ENCODE data around the gene G6PC3.
"Not testable (repeated sequence)": the region's sequence is repeated elsewhere in the genome, so short reads cannot be mapped to it uniquely, and the experiment has no call there.

Gene G6PC3

GRCh38 chr17:44110011-44110686 lies 39.6 kb downstream of the G6PC3 start:
- DNase-seq: no peak

GRCh38 chr17:44110823-44111633 lies 40.5 kb downstream of the G6PC3 start:
- peak; percentile 95 for DNase-seq

- no peak for DNase-seq
Measured at GRCh38 chr17:44111777-44112176, 41.2 kb downstream of the G6PC3 start.

- no peak for DNase-seq
Measured at GRCh38 chr17:44112284-44113280, 42.0 kb downstream of the G6PC3 start.

DNA sequence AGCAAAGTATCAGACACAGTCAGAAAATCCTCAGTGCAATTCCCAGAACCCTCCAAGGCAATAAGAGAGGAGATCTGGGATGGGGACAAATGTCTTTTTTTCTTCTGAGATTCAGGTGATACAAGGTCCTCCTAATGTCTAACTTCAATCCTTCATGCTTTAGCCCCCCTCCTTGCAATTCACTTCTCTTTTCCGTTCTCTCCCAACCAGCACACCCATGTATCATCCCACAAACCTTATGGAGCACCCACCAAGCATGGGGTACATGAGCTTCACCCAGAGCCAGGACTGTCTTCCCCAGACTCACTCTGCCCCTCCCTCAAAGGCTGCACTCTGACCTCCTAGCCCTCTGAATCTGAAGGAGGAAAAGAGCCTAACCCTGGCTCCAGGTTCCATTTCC lies 42.8 kb downstream of the G6PC3 start:
- DNase-seq: no peak

DNA sequence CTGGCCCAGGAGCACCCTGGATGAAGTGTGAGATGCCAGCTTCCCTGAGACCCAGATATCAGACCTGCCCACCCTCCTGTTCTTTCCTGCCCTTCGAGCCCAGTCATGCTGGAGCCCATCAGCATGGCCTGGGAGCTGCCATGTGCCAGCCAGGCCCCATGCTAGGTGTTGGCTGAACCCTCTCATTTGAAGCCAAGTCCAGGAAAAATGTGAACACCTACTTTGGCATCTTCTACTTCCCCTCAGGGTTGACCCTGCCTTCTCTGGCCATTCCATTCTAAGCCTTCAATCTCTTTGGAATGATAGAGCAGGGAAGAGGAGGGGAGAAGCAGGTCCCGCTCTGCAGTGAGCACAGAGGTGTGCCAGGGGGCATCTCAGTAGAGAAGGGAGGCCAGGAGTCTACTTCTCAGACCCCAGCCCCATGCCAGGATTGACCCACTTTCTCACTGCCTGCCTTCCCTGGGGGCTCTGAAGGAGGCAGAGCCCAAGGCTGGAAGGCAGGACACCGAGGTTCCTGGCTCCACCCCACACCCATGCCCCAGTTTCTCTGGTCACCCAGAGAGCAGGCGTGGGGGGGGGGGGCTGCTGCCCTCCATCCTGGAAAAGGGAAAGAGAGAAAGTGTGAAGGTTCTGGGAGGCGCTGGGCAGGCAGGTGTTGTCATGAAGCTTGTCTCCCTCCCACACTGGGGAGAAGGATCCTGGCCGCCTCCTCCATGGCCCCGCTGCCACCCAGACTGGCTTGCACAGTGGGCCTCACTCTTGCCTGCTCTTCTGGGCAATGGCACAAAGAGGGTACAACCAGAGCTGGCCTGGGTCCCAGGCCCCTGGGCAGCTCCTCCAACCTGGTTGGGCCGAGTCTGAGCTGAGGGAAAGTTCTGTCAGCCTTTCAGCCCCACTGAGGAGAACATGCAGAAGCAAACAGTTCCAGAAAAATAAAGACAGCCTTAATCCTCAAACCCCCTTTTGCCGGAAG lies 43.6 kb downstream of the G6PC3 start:
- DNase-seq: no peak

- no peak for DNase-seq
Measured at GRCh38 chr17:44115585-44116415, 45.3 kb downstream of the G6PC3 start.

DNA sequence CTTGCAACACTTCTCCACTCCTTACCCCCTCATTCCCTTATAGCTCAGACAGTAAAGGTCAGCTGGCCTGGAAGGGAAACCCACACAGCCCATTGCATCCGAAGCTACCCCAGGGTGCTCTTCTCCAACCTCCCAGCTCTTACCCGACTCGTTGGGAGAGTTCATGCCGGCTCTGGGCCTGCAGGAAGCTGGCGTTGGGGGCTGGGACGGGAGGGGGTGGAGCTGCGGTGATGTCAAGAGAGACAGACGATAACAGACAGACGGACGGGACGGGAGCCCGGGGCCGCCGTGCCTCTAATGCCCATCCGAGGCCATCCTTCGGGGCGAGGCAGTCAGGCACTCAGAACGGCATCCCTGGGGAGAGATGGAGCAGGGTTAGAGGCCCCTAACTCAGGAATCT lies 46.8 kb downstream of the G6PC3 start:
- DNase-seq: no peak

DNA sequence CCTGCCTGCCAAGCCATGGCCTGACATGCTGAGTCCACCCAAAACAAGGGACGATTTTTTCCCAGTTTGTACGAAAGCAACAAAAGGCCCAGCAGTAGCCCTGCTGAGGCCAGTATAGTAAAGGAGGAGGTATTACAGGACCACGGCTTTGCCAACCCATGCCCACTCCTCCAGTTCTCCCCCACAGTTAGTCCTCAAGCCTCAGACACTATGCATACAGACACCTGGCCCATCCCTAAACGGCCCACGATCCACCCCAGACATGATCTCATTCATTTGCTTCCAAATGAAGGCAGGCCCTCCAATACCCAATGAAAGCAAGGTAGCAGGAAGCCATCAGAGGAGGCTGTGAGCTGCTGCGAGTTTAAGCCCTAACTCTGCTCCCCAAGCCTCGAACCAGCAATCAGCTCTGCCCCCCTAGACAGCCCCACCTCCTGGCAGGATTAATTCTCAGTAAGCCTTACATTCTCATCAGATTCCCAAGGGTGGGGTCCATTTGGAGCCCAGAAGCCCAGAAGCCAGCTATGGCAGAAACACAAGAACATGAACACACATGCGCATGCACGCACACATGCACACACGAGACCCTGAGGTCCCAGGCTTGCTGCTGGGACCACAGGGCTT lies 48.0 kb downstream of the G6PC3 start:
- DNase-seq: no peak

DNA sequence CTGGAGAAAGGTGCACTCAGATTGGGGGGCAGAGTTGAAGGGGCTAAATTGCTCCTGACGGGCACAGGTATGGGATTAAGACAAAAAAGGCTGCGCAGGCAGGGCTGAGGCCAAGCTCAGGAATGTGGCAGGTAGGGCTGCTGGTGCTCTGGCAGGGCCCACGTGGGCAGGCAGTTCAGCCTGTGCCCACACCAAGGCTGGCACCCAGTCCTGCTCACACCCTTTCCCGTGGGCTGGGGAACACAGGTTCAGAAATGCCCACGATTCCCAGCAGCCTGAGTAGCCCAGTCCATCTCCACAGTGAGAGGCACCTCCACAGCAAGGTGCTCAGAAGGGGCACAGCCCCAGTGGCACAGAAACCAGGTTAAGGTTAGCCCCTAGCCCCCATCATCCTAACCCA lies 48.5 kb downstream of the G6PC3 start:
- DNase-seq: no peak

GRCh38 chr17:44119798-44120197 lies 49.3 kb downstream of the G6PC3 start:
- DNase-seq: no peak

- DNase-seq: not testable (repeated sequence)
Measured at GRCh38 chr17:44120281-44120680, 49.7 kb downstream of the G6PC3 start.

DNA sequence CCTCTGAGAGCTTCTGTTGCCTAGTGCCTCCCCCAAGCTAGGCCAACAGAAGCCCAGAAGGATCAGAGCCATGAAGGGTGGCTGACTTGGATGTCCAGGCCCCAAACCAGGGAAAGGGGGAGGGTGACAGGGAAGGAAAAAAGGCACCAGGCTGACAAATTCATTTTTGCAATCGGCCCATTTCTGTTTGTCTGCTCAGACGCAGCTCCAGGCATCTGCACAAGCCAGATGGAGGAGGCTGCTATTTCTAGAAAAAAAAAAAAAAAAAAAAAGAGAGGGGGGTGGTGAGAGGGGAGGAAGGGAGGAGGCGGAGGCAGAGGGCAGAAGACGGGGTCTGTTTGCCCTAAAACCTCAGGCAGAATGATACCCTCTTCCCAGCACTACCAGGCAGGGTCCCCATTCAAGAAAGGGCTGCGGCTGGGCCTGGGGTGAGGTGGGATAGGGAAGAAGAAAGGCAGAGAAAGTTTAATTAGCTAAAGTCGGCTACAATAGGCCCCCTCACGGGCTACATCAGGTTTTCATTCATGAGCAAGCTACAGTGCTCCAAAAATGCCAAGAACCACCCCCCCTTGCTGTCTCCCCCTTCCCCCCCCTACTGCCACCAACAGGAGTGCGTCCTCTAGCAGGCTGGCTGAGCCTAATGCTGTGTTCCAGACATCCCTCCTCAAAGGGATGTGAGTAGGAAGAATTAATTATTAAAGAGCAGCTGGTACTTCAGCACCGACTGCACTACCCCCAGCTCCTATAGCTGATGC lies 50.5 kb downstream of the G6PC3 start:
- no peak for DNase-seq

- DNase-seq: peak; percentile 35
Measured at GRCh38 chr17:44121997-44122815, 51.7 kb downstream of the G6PC3 start.

- no peak for DNase-seq
Measured at GRCh38 chr17:44122816-44123355, 52.4 kb downstream of the G6PC3 start.

GRCh38 chr17:44123356-44124117 lies 53.0 kb downstream of the G6PC3 start, which contains the start of gene HDAC5:
Gene HDAC5, minus strand, starts transcription at chr17:44123641. Its CDS starts 6,126 bp downstream, at chr17:44117515.
- peak; percentile 90 for DNase-seq

DNA sequence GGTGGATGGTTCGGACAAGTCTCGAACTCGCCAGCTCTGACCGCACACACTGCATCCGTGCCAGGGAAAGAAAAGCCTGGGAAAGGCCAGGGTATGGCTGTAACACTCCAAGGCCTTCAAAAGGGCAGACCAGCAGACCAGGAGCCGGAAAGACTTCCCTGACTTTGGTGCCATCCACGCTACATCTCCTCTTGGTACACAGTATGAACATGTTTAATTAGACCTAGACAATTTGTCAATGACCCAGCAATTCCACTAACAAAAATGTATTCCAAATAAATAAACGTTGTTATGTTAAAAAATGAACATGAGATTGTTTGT lies 53.5 kb downstream of the G6PC3 start:
- DNase-seq: no peak
